HepG2 (cell line): ENCODE results near the gene FOXK2. TPM values are rescaled to one million over a fixed set of nuclear protein-coding genes. Genes with fewer than 3 reads are reported as not detected.

ENCODE experiments used
- ATAC-seq: fragments of 200-7000 bp; cut with Tn5 transposase; 3 replicates; pipeline ENCODE4 v1.9.1; 2020; ENCODE audit warnings: mild to moderate bottlenecking, moderate library complexity
- BruUV-seq: library from RNA; stranded (reverse); fragments of 400-500 nt; replicated peaks from 2 replicates; lab custom pipeline; 2021; lab: Mats Ljungman, UMichigan
- CTCF ChIA-PET: fragments of 300-600 bp; formaldehyde crosslinking; extraction: SDS; loops from one replicate; lab custom pipeline; 2021; ENCODE audit warnings: low total read pairs, inconsistent platforms, low intra/inter-chr PET ratio; lab: Yijun Ruan, JAX
- POLR2A ChIA-PET: fragments of 350-600 bp; sonication (Branson Sonifier 250); formaldehyde crosslinking; loops from one replicate; lab custom pipeline; 2020; ENCODE audit warnings: antibody characterized with exemption, inconsistent platforms; lab: Yijun Ruan, JAX
- DNase-seq: peaks from one replicate; pipeline ENCODE4 v3.0.0-alpha.2; 2015; ENCODE audit warnings: low spot score
- FAIRE-seq: peaks from 3 replicates; lab custom pipeline; 2011; peaks lifted over from hg19 to GRCh38; lab: Jason Lieb, UNC
- H2AFZ ChIP-seq: one replicate; pipeline ENCODE4 v1.6.1; 2011; ENCODE audit warnings: low read length, inconsistent platforms
- H3K27ac ChIP-seq: fragments of 300-600 bp; 3 replicates; pipeline ENCODE4 v1.8.0; 2011; ENCODE audit warnings: mixed run types, mild to moderate bottlenecking, mixed read lengths, low read length, inconsistent platforms; ENCODE audit not compliant: insufficient read depth; ENCODE audit errors: extremely low read length
- H3K27me3 ChIP-seq, 2 experiments: fragments of 200-600 bp in 1 of 2; 2 replicates in 1 of 2; 3 replicates in 1 of 2; pipeline versions ENCODE4 v1.6.0 to v1.8.0; 2011; ENCODE audit warnings: low read length in 2 of 2, mild to moderate bottlenecking in 2 of 2, moderate library complexity in 2 of 2, inconsistent platforms in 1 of 2; ENCODE audit not compliant: insufficient read depth in 2 of 2, control insufficient read depth in 1 of 2
- H3K36me3 ChIP-seq, 2 experiments: fragments of 200-600 bp in 1 of 2; replicated peaks in 1 of 2; 2 replicates in 1 of 2; 3 replicates in 1 of 2; pipeline versions ENCODE4 v1.5.1 to v1.8.0; 2011; ENCODE audit warnings: low read length in 2 of 2, inconsistent platforms in 1 of 2; ENCODE audit not compliant: insufficient read depth in 2 of 2, control insufficient read depth in 1 of 2
- H3K4me1 ChIP-seq: 2 replicates; pipeline ENCODE4 v1.5.1; 2012; ENCODE audit warnings: low read length, inconsistent platforms; ENCODE audit not compliant: insufficient read depth
- H3K4me2 ChIP-seq: 2 replicates; pipeline ENCODE4 v1.6.0; 2011; ENCODE audit warnings: low read depth, low read length, inconsistent platforms
- H3K4me3 ChIP-seq, 3 experiments: fragments of 200-600 bp in 1 of 3; sonication (generic), shearing (Covaris generic) in 1 of 3; replicated peaks in 1 of 3; 2 replicates each; pipeline ENCODE4 v1.5.1; 2011 to 2016; ENCODE audit warnings: low read length in 3 of 3, inconsistent platforms in 2 of 3, low read depth in 2 of 3, mild to moderate bottlenecking in 2 of 3, control low read depth in 1 of 3, mixed read lengths in 1 of 3; ENCODE audit not compliant: insufficient read depth in 1 of 3
- H3K79me2 ChIP-seq: one replicate; pipeline ENCODE4 v1.6.1; 2011; ENCODE audit warnings: low read length, inconsistent platforms; ENCODE audit not compliant: insufficient read depth
- H3K9ac ChIP-seq: 2 replicates; pipeline ENCODE4 v1.6.0; 2011; ENCODE audit warnings: mild to moderate bottlenecking, low read depth, low read length, inconsistent platforms; ENCODE audit not compliant: insufficient read depth
- H3K9me3 ChIP-seq: 2 replicates; pipeline ENCODE4 v1.5.1; 2012; ENCODE audit warnings: mild to moderate bottlenecking, low read length
- H4K20me1 ChIP-seq: 2 replicates; pipeline ENCODE4 v1.6.0; 2011; ENCODE audit warnings: inconsistent platforms, mild to moderate bottlenecking, low read length, moderate library complexity; ENCODE audit not compliant: insufficient read depth
- ATF1 ChIP-seq: IDR thresholded peaks from 2 replicates; pipeline ENCODE4 v1.6.1; 2016; ENCODE audit warnings: mild to moderate bottlenecking, control low read depth
- CBX1 ChIP-seq: IDR thresholded peaks from one replicate; pipeline ENCODE4 v1.6.1; 2016; ENCODE audit warnings: antibody characterized with exemption, low read depth
- DPF2 ChIP-seq: sonication (generic); formaldehyde crosslinking; IDR thresholded peaks from 2 replicates; pipeline ENCODE4 v1.4.0; 2020; ENCODE audit warnings: mild to moderate bottlenecking, low read depth, missing genetic modification reagents, borderline replicate concordance
- GABPA ChIP-seq, 2 experiments: IDR thresholded peaks; 2 replicates each; pipeline ENCODE4 v1.6.1; 2011 to 2016; ENCODE audit warnings: low read depth in 2 of 2, low read length in 1 of 2, missing biosample characterization in 1 of 2, missing genetic modification characterization in 1 of 2
- HCFC1 ChIP-seq: fragments of 150-350 bp; IDR thresholded peaks from 2 replicates; pipeline ENCODE4 v1.6.1; 2014; ENCODE audit warnings: low read depth, low read length
- ISX ChIP-seq: sonication (generic); formaldehyde crosslinking; conservative IDR thresholded peaks from 2 replicates; pipeline ENCODE4 v1.5.0; 2020; ENCODE audit warnings: missing genetic modification reagents
- JDP2 ChIP-seq: sonication (generic); formaldehyde crosslinking; IDR thresholded peaks from 2 replicates; pipeline ENCODE4 v1.8.1; 2022; ENCODE audit warnings: missing genetic modification reagents, borderline replicate concordance
- MYNN ChIP-seq: sonication (generic); formaldehyde crosslinking; IDR thresholded peaks from 2 replicates; pipeline ENCODE4 v1.4.0; 2020; ENCODE audit warnings: mild to moderate bottlenecking, low read depth, missing genetic modification reagents
- MZF1 ChIP-seq: sonication (generic); formaldehyde crosslinking; IDR thresholded peaks from 2 replicates; pipeline ENCODE4 v1.8.1; 2023; ENCODE audit warnings: mild to moderate bottlenecking, missing genetic modification reagents, borderline replicate concordance
- ONECUT2 ChIP-seq: sonication (generic); formaldehyde crosslinking; IDR thresholded peaks from 2 replicates; pipeline ENCODE4 v1.4.0; 2020; ENCODE audit warnings: missing genetic modification reagents
- RBM22 ChIP-seq: fragments of 200-400 bp; formaldehyde crosslinking; optimal IDR thresholded peaks from 2 replicates; pipeline ENCODE3; 2017; ENCODE audit warnings: mild to moderate bottlenecking, low read length, moderate library complexity
- SNAI1 ChIP-seq: sonication (generic); formaldehyde crosslinking; IDR thresholded peaks from 2 replicates; pipeline ENCODE4 v1.5.0; 2020; ENCODE audit warnings: mild to moderate bottlenecking, missing genetic modification reagents, borderline replicate concordance
- ZBTB38 ChIP-seq: sonication (generic); formaldehyde crosslinking; IDR thresholded peaks from 2 replicates; pipeline ENCODE4 v1.5.1; 2020; ENCODE audit warnings: mild to moderate bottlenecking, missing genetic modification reagents
- ZC3H13 ChIP-seq: sonication (generic); formaldehyde crosslinking; IDR thresholded peaks from 2 replicates; pipeline ENCODE4 v1.8.1; 2023; ENCODE audit warnings: mild to moderate bottlenecking, missing genetic modification reagents, moderate library complexity
- ZNF12 ChIP-seq: sonication (generic); formaldehyde crosslinking; IDR thresholded peaks from 2 replicates; pipeline ENCODE4 v1.5.0; 2020; ENCODE audit warnings: missing genetic modification reagents
- ZNF317 ChIP-seq: sonication (generic); formaldehyde crosslinking; IDR thresholded peaks from 2 replicates; pipeline ENCODE4 v1.5.0; 2020; ENCODE audit warnings: mild to moderate bottlenecking, missing genetic modification reagents
- ZNF329 ChIP-seq: sonication (generic); formaldehyde crosslinking; IDR thresholded peaks from 2 replicates; pipeline ENCODE4 v1.9.0; 2021; ENCODE audit warnings: low read depth, mild to moderate bottlenecking, missing genetic modification reagents
- ZNF383 ChIP-seq: sonication (generic); formaldehyde crosslinking; IDR thresholded peaks from 2 replicates; pipeline ENCODE4 v1.4.0; 2020; ENCODE audit warnings: missing genetic modification reagents, mild to moderate bottlenecking, borderline replicate concordance
- ZNF432 ChIP-seq: sonication (generic); formaldehyde crosslinking; IDR thresholded peaks from 2 replicates; pipeline ENCODE4 v1.5.0; 2020; ENCODE audit warnings: missing genetic modification reagents, mild to moderate bottlenecking, borderline replicate concordance
- ZNF616 ChIP-seq: sonication (generic); formaldehyde crosslinking; IDR thresholded peaks from 2 replicates; pipeline ENCODE4 v1.5.0; 2020; ENCODE audit warnings: low read depth, mild to moderate bottlenecking, missing genetic modification reagents
- ZNF629 ChIP-seq: sonication (generic); formaldehyde crosslinking; conservative IDR thresholded peaks from 2 replicates; pipeline ENCODE4 v1.5.0; 2020; ENCODE audit warnings: missing genetic modification reagents
- ZNF780A ChIP-seq: sonication (generic); formaldehyde crosslinking; IDR thresholded peaks from 2 replicates; pipeline ENCODE4 v1.8.0; 2022; ENCODE audit warnings: mild to moderate bottlenecking, missing genetic modification reagents, moderate library complexity
- WGBS: methylation state at CpG from one replicate; pipeline ENCODE4 v1.1.6; 2017; ENCODE audit warnings: low lambda C conversion rate; 5-methylcytosine and 5-hydroxymethylcytosine counted together
- in situ Hi-C: cut with HindIII; loops from 2 replicates; pipeline ENCODE4 v1.10.0; 2017; ENCODE audit warnings: low pct_unique_long_range_greater_than_20kb; ENCODE audit not compliant: extremely low pct_ligation_motif_present
- intact Hi-C: fragments of 100-400 bp; cut with micrococcal nuclease; formaldehyde crosslinking; loops from one replicate; pipeline ENCODE4 v1.10.0; 2022; ENCODE audit not compliant: unreplicated experiment
- polyA plus RNA-seq, 8 experiments: library from polyadenylated mRNA; depleted of rRNA in 3 of 8; stranded (reverse) in 7 of 8; unstranded in 1 of 8; fragments of >200 nt; fragmentation: Illumina TruSeq in 4 of 8; extraction: Trizol in 4 of 8; gene quantifications; 2 replicates each; pipeline versions ENCODE4 v1.2.1 to v1.2.3, GENCODE V29; 2011 to 2016; ENCODE audit warnings: low read depth in 4 of 8, missing spikeins in 1 of 8, mixed read lengths in 1 of 8; ENCODE audit not compliant: insufficient read depth in 1 of 8
- total RNA-seq, 5 experiments: library from RNA; depleted of rRNA; stranded (reverse); fragments of >200 nt; fragmentation: Illumina TruSeq; extraction: Trizol; gene quantifications; 2 replicates each; pipeline ENCODE4 v1.2.3, GENCODE V29; 2016; ENCODE audit warnings: low read depth in 1 of 5
- TF ChIP-seq, protein P1 (sequence below): sonication (generic); formaldehyde crosslinking; IDR thresholded peaks from 2 replicates; pipeline ENCODE4 v1.4.0; 2020; ENCODE audit warnings: missing genetic modification reagents
- TF ChIP-seq, protein P2 (sequence below): sonication (generic); formaldehyde crosslinking; IDR thresholded peaks from 2 replicates; pipeline ENCODE4 v1.4.0; 2020; ENCODE audit warnings: mild to moderate bottlenecking, missing genetic modification reagents, borderline replicate concordance

The FOXK2 gene
- total and polyA plus RNA-seq, 2 of the 13 experiments (the other 11 are each of a cell fraction or from before 2014, with no cell fraction given) = 67.1 to 67.2 TPM

DNA sequence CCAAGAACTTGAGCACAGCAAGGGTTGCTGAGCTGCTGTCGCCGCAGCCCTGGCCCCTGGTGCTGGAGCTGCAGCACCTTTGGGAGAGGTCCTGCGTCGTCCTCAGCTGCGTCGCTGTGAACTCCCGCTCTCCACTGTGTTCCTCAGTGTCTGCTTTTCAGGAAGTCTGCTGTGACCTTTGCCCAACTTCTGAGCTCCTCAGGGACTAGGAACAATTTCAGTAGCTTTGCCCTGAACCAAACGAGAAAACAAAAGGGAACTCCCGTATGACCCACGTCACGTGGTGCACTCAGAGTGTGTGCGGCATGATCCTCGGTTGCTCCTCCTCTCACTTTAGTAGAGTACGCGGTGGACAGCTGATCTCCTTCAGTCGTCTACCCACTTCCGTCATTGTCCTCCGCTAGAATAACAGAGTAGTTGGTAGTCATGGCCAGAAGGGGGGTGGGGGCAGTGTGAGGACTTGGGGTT lies 84.5 kb downstream of the FOXK2 start:
- intact Hi-C loops = no loop called here
- in situ Hi-C loops = no loop called here
- Histone ChIP-seq H2AFZ (no peak overlapping the region), H3K36me3 (peaks cover 37 to 56% of the 10 kb centered on the region in 2 experiments), H3K9ac (no peak overlapping the region), H3K4me1 (peaks cover 14% of the 10 kb centered on the region), H3K79me2 (no peaks in the 10 kb centered on the region), H4K20me1 (peaks cover 7% of the 10 kb centered on the region; the same call in 1 of the 2 replicates), H3K27ac (no peak overlapping the region), H3K4me3 (no peak overlapping the region), H3K4me2 (no peak overlapping the region), H3K9me3 (no peaks in the 10 kb centered on the region), H3K27me3 (no peaks in the 10 kb centered on the region)
- DNase-seq (no peak), FAIRE-seq (no peak), ATAC-seq (no peak)
- no TSS peak for BruUV-seq
- WGBS = 96% methylated on average over 18 of the region's 18 CpGs
- ChIA-PET CTCF (no interaction called here), POLR2A (interaction anchor here (1.5 kb wide), 1 partner anchor 35 kb away, joined by 6 read pairs; no protein-coding TSS in a partner anchor)
- TF ChIP-seq ONECUT2 (no peak), HCFC1 (no peak), MZF1 (no peak), MYNN (CRISPR knock-in tag) (no peak), ZBTB38 (CRISPR knock-in tag) (peak; percentile 30; the same call in 1 of the 2 replicates), ZNF329 (CRISPR knock-in tag) (no peak), ZNF432 (CRISPR knock-in tag) (no peak), ATF1 (CRISPR knock-in tag) (no peak), ZNF12 (CRISPR knock-in tag) (no peak), RBM22 (peak; percentile 71), CBX1 (no peak), ISX (CRISPR knock-in tag) (no peak), ZC3H13 (CRISPR knock-in tag) (0 out of 2 replicates have a peak, but pooled peaks have one; percentile 23), GABPA (IDR thresholded peaks at IDR 0.05; ENCODE audit: low read depth, low read length) (no peak), GABPA (CRISPR knock-in tag; IDR thresholded peaks at IDR 0.05; ENCODE audit: low read depth) (no peak), ZNF780A (no peak), DPF2 (CRISPR knock-in tag) (no peak), ZNF317 (CRISPR knock-in tag) (peak; percentile 66; the same call in 1 of the 2 replicates), ZNF629 (CRISPR knock-in tag) (no peak), ZNF616 (no peak), ZNF383 (CRISPR knock-in tag) (no peak), JDP2 (no peak), SNAI1 (CRISPR knock-in tag) (no peak)
- TF ChIP-seq, protein P1, sequence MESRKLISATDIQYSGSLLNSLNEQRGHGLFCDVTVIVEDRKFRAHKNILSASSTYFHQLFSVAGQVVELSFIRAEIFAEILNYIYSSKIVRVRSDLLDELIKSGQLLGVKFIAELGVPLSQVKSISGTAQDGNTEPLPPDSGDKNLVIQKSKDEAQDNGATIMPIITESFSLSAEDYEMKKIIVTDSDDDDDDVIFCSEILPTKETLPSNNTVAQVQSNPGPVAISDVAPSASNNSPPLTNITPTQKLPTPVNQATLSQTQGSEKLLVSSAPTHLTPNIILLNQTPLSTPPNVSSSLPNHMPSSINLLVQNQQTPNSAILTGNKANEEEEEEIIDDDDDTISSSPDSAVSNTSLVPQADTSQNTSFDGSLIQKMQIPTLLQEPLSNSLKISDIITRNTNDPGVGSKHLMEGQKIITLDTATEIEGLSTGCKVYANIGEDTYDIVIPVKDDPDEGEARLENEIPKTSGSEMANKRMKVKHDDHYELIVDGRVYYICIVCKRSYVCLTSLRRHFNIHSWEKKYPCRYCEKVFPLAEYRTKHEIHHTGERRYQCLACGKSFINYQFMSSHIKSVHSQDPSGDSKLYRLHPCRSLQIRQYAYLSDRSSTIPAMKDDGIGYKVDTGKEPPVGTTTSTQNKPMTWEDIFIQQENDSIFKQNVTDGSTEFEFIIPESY (CRISPR knock-in tag) = peak; percentile 36; the same call in 1 of the 2 replicates
- TF ChIP-seq, protein P2, sequence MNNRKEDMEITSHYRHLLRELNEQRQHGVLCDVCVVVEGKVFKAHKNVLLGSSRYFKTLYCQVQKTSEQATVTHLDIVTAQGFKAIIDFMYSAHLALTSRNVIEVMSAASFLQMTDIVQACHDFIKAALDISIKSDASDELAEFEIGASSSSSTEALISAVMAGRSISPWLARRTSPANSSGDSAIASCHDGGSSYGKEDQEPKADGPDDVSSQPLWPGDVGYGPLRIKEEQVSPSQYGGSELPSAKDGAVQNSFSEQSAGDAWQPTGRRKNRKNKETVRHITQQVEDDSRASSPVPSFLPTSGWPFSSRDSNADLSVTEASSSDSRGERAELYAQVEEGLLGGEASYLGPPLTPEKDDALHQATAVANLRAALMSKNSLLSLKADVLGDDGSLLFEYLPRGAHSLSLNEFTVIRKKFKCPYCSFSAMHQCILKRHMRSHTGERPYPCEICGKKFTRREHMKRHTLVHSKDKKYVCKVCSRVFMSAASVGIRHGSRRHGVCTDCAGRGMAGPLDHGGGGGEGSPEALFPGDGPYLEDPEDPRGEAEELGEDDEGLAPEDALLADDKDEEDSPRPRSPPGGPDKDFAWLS (CRISPR knock-in tag) = no peak
